ENCODE measurements around the gene FBXO39. TPM values are rescaled to one million over a fixed set of nuclear protein-coding genes. Genes with fewer than 3 reads are reported as not detected.
"Not testable (repeated sequence)": the region's sequence is repeated elsewhere in the genome, so short reads cannot be mapped to it uniquely, and the experiment has no call there.

The FBXO39 gene
- polyA plus RNA-seq, 2 of the 4 experiments (the other 2 are of a cell fraction): not detected

- no peak for ATAC-seq
- peaks cover 26% of the 10 kb centered on the region; the same call in 1 of the 3 replicates for H3K9me3 ChIP-seq
These were observed 36.3 kb downstream of the FBXO39 start for GRCh38 chr17:6812295-6812694.

GRCh38 chr17:6815775-6816174 lies 39.8 kb downstream of the FBXO39 start:
- no peak for ATAC-seq
- TF ChIP-seq GATA3 (IDR thresholded peaks at IDR 0.05; ENCODE audit: borderline replicate concordance) (no peak), MAZ (IDR thresholded peaks at IDR 0.05; ENCODE audit: borderline replicate concordance, low read depth, low read length) (no peak), E2F6 (IDR thresholded peaks at IDR 0.05; ENCODE audit: borderline replicate concordance, low read depth) (no peak), CBX2 (IDR thresholded peaks at IDR 0.05; ENCODE audit: borderline replicate concordance, low read depth) (no peak), ELK1 (IDR thresholded peaks at IDR 0.05; ENCODE audit: low read depth, low read length) (no peak), CHD2 (IDR thresholded peaks at IDR 0.05; ENCODE audit: low read length, partially characterized antibody) (no peak), RFX5 (IDR thresholded peaks at IDR 0.05) (no peak), SMC3 (IDR thresholded peaks at IDR 0.05) (no peak), NFE2L2 (conservative IDR thresholded peaks at IDR 0.05; ENCODE audit: low read length) (no peak), ATOH8 (CRISPR knock-in tag; IDR thresholded peaks at IDR 0.05; ENCODE audit: low read depth) (no peak), ZFP36 (IDR thresholded peaks at IDR 0.05; ENCODE audit: borderline replicate concordance, partially characterized antibody) (no peak)
- no peak for FAIRE-seq
- CTCF ChIA-PET: interaction anchor here (0.9 to 4.1 kb wide), 3 partner anchors 8 to 189 kb away, joined by 3 to 15 read pairs (median 7); no protein-coding TSS in a partner anchor
- POLR2A ChIA-PET: no interaction called here
- Histone ChIP-seq H3K4me1 (no peaks in the 10 kb centered on the region), H3K27ac (no peak overlapping the region), H3K4me2 (no peak overlapping the region), H3K4me3 (no peak overlapping the region), H3K9me3 (peaks cover 14% of the 10 kb centered on the region; the same call in 2 of the 3 replicates)
- DNase-seq (ENCODE audit: low read depth in 1 of 2, low spot score in 1 of 2): no peak
- 38% methylated on average over 10 of the region's 10 CpGs for WGBS (ENCODE audit: missing lambda C conversion rate)

More at GRCh38 chr17:6812295-6812694, 36.3 kb downstream of the FBXO39 start:
- FAIRE-seq (no peak), DNase-seq (ENCODE audit: low read depth in 1 of 2, low spot score in 1 of 2) (no peak)
- H3K4me2 ChIP-seq: no peak overlapping the region
- WGBS (ENCODE audit: missing lambda C conversion rate): 47% methylated on average over 9 of the region's 9 CpGs
- H3K4me1 ChIP-seq: no peaks in the 10 kb centered on the region
- ChIA-PET POLR2A (no interaction called here), CTCF (interaction anchor here (1.3 to 4.1 kb wide), 5 partner anchors 15 to 102 kb away, joined by 3 to 15 read pairs (median 6); no protein-coding TSS in a partner anchor)
- H3K4me3 ChIP-seq: no peak overlapping the region
- H3K27ac ChIP-seq: no peak overlapping the region
- TF ChIP-seq BHLHE40 (IDR thresholded peaks at IDR 0.05; ENCODE audit: low read depth, low read length): no peak
- TF ChIP-seq HOXA7 (CRISPR knock-in tag; IDR thresholded peaks at IDR 0.05): no peak
- TF ChIP-seq PBX3 (IDR thresholded peaks at IDR 0.05): no peak
- TF ChIP-seq RARB (CRISPR knock-in tag; IDR thresholded peaks at IDR 0.05): no peak
- no peak for TF ChIP-seq RNF2 (IDR thresholded peaks at IDR 0.05; ENCODE audit: borderline replicate concordance, low read depth)
- no peak for TF ChIP-seq CBX2 (IDR thresholded peaks at IDR 0.05; ENCODE audit: borderline replicate concordance, low read depth)
- TF ChIP-seq JUNB (IDR thresholded peaks at IDR 0.05): no peak
- no peak for TF ChIP-seq ELK1 (IDR thresholded peaks at IDR 0.05; ENCODE audit: low read depth, low read length)
- no peak for TF ChIP-seq TFCP2L1 (CRISPR knock-in tag; IDR thresholded peaks at IDR 0.05)
- TF ChIP-seq KDM1A (IDR thresholded peaks at IDR 0.05; ENCODE audit: low read depth): no peak
- TF ChIP-seq FOSB (CRISPR knock-in tag; IDR thresholded peaks at IDR 0.05): no peak
- no peak for TF ChIP-seq FOSL2 (IDR thresholded peaks at IDR 0.05)
- no peak for TF ChIP-seq FOSL2 (CRISPR knock-in tag; IDR thresholded peaks at IDR 0.05)
- TF ChIP-seq USF2 (IDR thresholded peaks at IDR 0.05): no peak
- TF ChIP-seq E2F6 (IDR thresholded peaks at IDR 0.05; ENCODE audit: borderline replicate concordance, low read depth): no peak
- no peak for TF ChIP-seq HEYL (CRISPR knock-in tag; IDR thresholded peaks at IDR 0.05)
- no peak for TF ChIP-seq EHMT2 (IDR thresholded peaks at IDR 0.05; ENCODE audit: low read depth)
- TF ChIP-seq HOXB5 (CRISPR knock-in tag; IDR thresholded peaks at IDR 0.05): no peak
- no peak for TF ChIP-seq BCL3 (IDR thresholded peaks at IDR 0.05)

GRCh38 chr17:6816368-6816767 lies 40.4 kb downstream of the FBXO39 start:
- H3K4me2 ChIP-seq; POLR2A ChIA-PET; DNase-seq (ENCODE audit: low read depth in 1 of 2, low spot score in 1 of 2); ATAC-seq; H3K4me1 ChIP-seq; H3K27ac ChIP-seq; FAIRE-seq; H3K4me3 ChIP-seq: not testable (repeated sequence)
- peaks cover 19% of the 10 kb centered on the region; the same call in 2 of the 3 replicates for H3K9me3 ChIP-seq
- 31% methylated on average over 3 of the region's 3 CpGs for WGBS (ENCODE audit: missing lambda C conversion rate)
- CTCF ChIA-PET: interaction anchor here (0.6 kb wide), 1 partner anchor 188 kb away, joined by 3 read pairs; no protein-coding TSS in a partner anchor

Measured in A549 (cell line).